SIG-M5 (cell line): ENCODE data around the gene KAT6B.
"Not testable (repeated sequence)": the region's sequence is repeated elsewhere in the genome, so short reads cannot be mapped to it uniquely, and the experiment has no call there.

Experiments
- DNase-seq: peaks from one replicate; lab custom pipeline; 2025; lab: John Stamatoyannopoulos, UW

Gene KAT6B

DNA sequence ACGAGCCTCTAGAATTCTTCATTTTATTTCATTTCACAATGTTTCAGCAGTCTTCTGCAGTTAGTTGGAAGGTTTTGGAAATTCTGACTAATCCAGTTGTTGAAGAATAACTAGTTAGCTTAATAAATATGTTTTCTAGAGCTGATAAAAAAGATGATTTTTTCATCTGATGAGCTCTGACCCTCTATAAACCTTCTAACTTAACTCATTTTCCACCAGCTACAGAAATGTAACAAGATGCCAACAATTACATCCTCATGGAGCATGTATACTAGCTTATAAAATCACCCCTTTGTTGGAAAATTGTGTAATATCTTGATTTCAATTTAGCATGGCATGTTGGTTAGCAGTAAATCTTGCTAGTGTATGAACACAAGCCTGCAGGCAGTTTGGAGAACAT is 33.1 kb downstream of the KAT6B start:
- DNase-seq = no peak

DNA sequence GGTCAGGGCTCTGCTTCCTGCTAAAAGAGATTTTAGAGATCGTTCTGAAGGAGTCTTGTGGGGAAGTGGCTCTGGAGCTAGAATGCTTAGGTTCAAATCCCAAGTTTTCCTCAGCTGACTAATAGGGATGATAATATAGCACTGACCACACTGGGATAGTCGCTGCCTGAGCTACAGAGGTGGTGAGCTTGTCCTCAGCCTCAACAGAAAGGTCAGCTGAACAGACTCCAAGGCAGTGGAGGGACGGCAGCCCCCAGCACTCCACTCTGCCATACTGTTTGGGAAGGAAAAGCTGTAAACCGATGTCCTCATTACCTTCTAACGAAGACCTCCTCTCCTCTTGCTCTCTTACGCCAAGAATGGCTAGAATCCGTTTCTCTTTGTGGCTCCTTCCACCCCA is 36.2 kb downstream of the KAT6B start:
- no peak for DNase-seq

DNA sequence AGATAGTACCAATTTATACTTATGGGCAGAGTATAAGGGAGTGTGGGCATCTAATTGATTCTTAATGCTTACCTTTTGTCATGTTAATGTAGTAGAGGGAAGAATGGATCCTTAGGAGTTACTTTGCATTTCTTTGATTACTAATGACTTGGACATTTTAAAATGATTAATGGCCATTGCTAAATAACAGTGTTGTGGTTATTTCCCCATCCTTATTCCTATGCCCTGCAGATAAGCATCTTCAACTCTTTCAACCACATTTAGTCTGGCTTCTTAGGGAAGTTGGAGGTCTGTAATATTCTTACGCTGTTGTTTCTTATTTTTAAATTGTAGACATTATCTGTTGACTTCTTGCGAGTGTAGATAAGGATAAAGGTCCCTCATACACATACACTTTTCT is 37.2 kb downstream of the KAT6B start:
- DNase-seq = no peak

DNA sequence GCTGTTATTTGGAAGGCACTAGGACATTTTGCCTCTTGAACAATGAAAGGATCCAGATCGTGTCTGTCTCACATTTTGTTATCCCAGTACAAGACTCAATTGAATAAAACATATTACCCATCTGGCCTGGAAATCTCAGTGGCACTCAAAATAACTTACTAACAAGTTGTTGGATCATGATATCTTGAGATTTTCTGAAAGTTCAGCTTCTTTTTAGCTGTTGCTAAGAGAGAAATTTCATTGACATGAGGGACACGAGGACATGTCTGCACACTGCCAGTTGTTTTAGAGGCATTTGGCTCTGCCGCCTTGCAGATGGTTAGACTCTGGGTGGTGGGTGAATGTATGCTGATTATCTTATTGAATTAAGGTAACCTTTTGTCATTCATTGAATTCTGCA is 41.0 kb downstream of the KAT6B start:
- no peak for DNase-seq

DNA sequence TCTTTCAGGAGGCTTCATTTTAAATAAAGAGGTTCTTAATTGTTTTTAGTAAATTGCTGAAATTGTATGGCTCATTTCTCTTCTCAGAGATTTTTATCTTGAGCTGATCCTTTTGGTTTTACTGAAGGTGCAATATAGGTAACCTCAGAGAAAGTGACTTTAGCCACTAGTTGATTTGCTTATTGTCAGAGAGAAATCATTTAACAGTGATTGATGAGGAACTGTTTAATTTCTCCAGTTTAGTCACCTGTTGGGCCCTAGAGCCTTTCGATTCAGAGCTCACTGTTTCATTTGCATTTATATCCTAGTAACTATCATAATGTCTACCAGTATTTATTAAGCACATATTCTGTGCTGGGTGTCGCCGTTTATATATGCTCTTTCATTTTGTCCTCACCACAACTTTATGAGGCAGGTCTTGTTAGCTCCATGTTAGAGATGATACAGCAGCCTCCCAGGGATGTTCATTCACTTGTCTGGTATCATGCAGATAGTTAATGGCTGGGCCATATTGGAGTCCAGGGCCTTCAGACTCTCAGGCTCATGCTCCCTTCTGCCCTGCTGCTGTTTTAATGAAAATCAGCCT is 42.1 kb downstream of the KAT6B start:
- no peak for DNase-seq

DNA sequence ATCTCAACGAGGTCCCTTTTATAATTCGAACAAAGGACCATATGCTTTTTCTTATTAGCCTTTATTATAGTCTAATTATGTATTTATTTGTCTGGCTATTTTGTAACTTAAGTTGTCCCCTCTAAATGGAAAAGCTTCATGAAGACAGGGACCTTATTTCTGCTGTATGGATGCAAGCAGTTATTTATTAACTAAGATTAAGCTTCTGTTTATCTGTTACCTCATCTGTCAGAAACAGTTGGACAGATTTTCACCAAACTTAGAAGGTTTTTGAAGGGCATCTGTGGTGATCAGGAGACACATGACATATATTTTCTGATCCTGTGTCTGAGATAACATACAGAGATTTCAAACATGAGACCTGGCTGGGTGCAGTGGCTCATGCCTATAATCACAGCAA is 43.2 kb downstream of the KAT6B start:
- DNase-seq = no peak

DNA sequence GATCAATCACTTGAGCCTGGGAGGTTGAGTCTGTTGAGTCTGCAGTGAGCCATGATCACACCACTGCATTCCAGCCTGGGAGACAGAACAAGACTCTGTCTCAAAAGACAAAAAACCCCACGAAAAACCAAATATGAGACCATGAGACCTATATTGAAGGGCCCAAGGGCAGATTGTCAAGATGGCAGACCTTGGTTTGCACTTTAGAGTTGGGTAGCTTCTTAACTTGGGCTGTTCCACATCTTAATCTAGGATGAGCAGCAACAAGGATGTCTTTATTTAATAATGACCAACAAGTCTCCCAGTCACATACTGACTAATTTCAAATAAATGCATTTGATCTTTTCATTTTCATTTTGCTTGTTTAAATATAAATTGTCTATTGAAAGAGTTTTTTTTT is 43.8 kb downstream of the KAT6B start:
- no peak for DNase-seq

DNA sequence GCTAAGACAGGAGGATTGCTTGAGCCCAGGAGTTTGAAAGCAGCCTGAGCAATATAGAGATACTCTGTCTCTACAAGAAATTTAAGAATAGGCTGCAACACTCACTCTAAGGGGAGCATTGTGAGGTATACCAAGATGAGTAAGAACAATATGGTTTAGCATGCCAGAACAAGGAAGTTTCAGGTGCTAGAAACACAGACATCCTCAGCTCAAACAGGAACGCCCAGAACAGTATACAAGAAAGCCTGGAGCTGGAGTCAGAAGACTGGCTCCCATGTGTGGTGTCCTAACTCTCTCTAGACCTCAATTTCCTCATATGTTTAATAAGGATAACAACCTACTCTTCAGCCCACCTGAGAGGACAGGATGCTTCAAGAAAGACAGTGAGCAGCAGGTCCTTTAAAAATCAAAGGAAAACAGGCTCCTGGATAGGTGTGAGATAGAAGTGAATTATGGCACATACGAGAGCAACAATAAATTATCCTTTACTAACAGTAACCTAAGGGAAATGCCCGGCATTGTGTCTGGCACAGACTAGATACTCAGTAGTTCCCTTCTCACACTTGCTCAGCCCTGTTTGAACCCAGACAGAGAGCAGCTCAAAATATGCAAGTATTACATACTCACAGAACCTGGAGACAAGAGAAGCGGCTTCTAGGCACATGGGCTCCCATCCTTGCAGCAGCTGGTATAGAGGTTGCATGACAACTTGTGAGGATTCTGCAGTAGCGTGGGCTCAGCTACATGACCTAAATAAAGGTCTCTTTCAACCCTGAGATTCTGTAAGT is 45.4 kb downstream of the KAT6B start:
- no peak for DNase-seq

DNA sequence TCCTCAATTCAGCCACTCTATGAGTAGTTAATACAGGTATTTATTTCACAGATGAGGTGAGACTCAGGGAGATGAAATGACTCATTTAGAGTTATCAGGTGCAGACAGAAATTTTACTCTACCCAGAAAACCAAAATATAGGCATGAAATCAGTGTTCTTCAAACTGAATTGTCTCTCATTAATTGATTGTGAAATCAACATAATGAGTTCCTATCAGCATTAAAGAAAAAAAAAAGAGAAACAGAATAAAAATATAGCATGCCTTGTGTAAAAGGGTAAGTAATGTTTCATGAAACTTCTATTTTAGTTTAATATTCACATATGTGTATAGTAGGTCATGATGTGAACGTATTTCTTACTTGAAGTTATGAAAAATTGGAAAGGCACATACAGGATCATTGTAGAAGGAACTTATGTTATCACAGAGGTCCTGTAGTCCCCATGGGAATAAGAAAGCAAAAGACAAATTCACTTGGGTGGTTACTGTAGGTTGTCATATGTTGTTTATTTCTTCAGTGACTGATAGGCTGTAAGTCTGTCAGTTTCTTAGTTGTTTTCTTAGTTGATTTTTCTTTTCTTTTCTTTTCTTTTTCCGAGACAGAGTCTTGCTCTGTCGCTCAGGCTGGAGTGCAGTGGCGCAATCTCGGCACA is 47.5 kb downstream of the KAT6B start:
- no peak for DNase-seq

DNA sequence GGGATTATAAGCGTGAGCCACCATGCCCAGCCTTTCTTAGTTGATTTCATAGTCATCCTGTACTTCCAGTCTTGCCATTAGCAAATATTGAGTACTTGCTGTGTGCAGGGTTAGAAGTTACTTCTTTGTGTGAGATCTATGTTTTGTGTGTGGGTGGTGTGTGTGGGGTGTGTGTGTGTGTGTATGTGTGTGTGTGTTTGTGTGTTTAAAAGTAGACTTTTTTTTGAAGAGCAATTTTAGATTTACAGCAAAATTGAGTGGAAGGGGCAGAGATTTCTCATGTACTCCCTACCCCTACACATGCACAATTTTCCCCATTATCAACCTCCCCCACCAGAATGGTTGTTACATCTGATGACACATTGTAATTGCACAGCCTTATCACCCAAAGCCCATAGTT is 48.2 kb downstream of the KAT6B start:
- no peak for DNase-seq

DNA sequence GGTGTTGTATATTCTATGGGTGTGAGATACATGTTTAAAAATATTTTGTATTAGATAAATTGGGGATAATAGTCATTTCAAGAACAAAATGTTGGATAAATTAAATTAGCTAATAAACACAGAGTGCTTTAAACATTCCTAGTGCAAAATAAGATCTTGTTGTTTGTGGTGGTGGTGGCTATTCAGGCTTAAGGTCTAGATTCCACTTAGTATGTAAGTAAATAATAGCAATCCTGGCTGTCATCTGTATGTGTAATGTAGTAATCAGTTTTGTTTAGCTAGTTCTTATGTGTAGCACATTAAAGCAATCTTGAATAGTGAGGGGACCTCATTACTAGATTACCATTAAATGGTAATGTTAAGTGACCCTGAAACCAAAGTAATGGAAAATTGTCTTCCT is 48.7 kb downstream of the KAT6B start:
- DNase-seq = no peak

DNA sequence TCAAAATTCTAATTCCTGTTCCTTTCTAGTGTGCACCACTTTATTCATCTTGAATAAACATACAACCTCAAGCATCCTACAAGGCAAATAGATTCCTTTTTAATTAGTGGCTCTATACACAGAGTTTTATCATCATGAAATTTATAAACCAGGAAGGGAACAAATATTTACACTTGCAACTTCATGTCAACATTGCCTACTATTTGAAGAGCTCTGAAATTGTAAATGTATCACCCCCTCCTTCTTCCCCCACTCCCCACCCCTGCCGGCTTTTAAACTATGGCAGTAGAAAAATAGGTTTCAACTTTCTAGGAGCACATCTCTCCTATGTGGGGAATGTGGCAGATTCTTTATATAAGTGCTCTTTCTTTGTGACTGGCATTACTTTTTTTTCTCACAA is 49.6 kb downstream of the KAT6B start:
- no peak for DNase-seq

DNA sequence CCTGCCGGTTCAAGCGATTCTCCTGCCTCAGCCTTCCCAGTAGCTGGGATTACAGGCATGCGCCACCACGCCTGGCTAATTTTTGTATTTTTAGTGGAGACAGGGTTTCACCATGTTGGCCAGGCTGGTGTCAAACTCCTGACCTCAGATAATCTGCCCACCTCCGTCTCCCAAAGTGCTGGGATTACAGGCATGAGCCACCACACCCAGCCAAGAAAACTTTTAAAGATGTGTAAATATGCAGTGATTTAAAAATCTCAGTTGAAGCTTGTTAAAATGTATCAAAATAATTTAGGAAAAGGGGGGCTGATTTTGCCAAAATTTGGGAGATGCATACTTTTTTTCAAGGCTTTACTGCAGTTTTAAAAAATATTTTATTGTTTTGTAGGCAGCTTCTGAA is 50.7 kb downstream of the KAT6B start:
- DNase-seq = not testable (repeated sequence)

DNA sequence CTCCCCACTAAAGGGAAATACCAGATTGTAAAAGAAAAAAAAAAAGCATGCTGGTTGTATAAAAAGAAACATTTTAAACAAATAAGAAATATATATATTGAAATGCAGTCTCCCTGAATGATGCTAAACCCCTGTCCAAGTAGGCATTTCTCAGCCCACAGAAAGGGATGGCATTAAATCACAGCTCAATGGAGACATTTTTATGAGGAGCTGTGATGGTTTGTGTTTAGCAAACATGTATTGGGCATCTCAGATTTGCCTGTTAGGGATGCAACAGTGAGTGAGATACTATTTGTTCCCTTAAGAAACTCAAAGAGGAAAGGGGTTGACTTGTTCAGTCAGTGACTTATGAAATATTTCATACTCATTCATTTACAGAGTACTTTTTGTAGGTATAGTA is 51.5 kb downstream of the KAT6B start:
- DNase-seq = no peak

DNA sequence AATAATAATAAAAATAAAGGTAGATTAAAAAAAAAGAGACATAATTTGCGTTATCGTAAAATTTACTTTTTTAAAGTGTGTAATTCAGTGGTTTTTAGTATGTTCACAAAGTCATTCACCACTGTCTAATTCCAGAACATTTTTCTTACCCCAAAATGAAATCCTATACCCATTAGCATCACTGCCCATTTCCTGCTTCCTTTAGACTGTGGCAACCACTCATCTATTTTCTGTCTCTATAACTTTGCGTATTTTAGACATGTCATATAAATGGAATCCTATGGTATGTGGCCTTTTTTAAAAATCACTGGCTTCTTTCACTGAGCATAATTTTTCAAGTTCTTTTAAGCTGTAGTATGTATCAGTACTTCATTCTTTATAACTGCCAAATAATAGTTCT is 53.6 kb downstream of the KAT6B start:
- no peak for DNase-seq

DNA sequence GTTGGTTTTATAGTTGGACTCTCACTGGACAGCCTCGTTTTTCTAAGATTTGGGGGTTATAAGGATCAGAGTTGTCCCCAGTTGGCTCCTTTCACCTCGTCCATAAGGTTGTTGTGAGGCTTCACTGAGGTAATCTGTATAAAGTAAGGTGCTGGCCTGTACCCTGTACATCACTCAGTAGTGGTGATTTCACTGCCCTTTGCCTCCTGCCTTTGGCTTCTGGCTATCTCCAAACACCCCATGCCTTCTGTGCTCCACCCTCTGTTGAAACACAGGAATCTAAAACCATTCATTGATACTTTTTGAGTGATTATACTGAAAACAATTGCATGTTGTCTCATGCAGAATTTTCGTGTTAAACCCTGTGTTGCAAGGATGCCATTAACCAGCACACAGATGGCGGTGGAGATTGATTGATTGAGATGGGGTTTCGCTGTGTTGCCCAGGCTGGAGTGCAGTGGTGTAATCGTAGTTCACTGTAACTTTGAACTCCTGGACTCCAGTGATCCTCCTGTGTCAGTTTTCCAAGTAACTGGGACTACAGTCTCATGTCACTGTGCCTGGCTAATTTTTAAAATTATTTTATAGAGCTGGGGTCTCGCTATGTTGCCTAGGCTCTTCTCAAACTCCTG is 55.0 kb downstream of the KAT6B start:
- no peak for DNase-seq

DNA sequence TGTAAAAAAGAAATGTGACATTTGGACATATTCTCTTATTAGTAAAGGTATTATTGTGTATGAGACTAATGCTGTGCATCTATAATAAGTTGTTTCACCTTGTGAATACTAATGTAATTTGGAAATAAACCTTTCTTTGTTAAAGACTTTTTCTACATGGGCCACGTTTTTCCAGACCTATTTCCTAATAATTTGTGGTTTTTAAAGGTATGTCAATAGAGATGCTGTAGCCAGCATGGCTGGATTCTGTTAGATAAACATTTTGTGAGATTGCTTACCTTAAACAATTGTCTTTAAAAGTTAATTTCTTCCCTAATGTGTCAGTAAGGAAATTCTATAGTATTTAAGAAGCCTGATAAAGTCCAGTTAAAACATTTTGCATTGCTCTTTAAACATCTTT is 56.0 kb downstream of the KAT6B start:
- DNase-seq = no peak

DNA sequence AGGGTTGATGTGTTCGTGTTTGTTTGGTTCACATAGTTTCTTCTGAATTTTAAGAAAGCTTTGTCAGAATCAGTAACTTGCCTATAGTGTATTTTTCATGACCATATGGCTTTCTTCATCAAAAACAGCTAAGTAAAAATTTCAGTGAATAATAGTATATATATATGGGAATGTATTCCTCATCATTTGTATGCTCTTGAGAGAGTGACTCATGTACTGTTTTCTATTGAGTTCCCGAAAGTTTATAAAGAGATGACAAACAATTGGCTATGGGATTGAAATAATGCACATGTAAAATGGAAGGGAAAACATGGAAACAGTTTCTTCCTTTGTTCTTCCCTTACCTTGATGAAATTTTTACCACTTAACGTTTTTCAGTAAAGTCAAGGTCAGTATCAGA is 56.4 kb downstream of the KAT6B start:
- no peak for DNase-seq

DNA sequence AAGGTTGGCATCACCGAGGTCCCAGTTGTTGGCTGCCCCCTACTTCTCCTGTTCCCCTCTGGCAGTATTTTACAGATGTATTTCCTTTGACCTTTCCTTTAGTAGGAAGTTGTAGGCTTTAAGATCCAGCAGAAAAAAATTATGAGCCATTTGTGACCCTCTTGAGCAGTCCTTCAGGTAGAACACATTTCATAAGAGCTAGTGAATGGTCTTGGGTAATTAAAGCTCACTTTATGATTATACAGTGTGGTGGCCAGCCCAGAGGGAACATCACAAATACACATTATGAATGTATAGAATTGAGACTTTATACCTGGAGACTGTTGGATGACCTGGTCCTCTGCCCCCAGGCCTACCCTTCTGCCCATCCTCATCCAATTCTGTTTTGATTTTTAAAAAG is 57.0 kb downstream of the KAT6B start:
- no peak for DNase-seq

DNA sequence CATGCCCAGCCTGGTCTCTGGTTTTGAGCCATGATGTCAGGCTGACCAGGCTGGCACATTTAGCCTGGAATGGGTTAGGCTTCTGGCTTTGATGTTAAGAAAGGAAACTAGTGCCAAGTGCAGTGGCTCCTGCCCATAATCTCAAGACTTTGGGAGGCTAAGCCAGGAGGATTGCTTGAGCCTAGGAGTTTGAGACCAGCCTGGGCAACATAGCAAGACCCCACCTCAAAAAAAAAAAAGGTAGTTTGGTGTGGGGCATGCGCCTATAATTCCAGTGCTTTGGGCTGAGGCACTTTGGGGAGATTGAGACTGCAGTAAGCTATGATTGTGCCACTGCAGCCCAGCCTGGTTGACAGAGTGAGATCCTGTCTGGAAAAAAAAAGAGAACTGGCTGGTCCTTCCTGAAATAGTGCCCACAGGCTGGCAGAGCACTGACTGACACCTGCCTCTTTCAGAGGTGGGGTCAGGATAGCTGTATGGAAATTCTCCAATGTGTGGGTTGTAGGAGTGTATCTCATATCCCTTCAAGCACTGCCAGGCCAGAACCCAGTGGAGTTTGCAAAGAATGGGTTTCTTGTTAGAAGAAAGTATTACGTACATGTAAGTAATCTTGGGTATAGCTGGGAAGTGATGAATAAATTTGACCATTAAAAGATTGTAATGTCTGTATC is 61.3 kb downstream of the KAT6B start:
- DNase-seq = no peak

DNA sequence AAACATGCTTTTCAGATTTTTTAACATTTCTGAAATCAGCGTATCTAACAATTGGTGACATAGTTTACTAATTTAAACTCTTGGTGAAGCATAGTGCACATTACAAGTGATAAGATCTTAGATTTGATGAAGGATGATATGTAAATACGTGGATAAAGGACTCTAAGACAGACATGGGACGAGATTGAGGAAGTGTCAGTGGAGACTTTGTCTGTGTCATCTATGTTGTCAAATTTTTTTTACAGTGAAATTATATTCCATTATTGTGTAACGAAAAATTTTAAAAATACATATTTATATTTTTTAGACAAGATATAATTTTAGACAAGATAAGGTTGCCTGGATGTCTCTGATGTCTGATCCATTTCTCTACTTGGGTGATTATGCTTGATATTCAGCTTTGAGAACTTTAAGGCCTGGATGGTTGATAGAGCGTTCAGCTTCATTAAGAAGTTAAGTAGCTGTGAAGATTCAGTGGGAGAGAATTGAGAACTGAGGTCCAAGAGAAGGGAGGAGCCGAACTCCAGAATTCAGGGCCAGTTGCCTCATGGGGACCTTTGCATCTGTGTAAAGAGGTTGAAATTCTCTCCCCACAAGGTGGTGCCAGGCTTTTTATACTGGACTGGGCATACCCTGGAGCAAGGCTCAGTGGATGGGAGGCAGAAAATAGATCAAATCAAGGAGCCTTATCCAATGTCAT is 62.7 kb downstream of the KAT6B start:
- DNase-seq = no peak

DNA sequence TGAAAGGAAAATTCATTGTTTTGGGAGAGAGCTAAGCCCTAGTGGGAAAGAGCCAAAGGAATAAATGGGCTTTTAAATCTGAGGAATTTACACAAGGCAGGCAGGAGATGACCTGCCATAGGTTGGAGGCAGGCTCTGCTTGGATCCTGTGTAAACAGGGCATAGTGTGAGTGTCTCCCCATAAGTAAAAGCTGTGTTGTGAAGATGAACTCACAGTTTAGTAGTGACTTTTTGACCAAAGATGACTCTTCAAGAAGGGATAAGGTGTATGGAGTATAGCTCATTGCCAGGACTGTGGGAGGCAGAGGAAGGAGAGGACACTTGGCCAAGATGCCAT is 63.2 kb downstream of the KAT6B start:
- DNase-seq = no peak
